Cardiac fibroblast (primary cell): Measurements from ENCODE around the gene SLC25A13.
A peak's percentile ranks its signal among the peaks of the same experiment; 100 is the strongest.
"Not testable (repeated sequence)": the region's sequence is repeated elsewhere in the genome, so short reads cannot be mapped to it uniquely, and the experiment has no call there.

Source experiments
- DNase-seq, 2 donors: peaks; one replicate each; pipeline versions ENCODE4 v3.0.0 to v3.0.0-alpha.2; 2010; ENCODE audit warnings: low read depth in 2 of 2
- H3K4me3 ChIP-seq, 2 donors: replicated peaks in 1 of 2; 1 replicate in 1 of 2; 2 replicates in 1 of 2; pipeline ENCODE4 v1.5.1; 2011; ENCODE audit warnings: low read depth in 2 of 2, low read length in 2 of 2, mild to moderate bottlenecking in 2 of 2, moderate library complexity in 1 of 2
- TF ChIP-seq, protein P1 (sequence below): IDR thresholded peaks from one replicate; pipeline ENCODE4 v1.5.1; 2011; ENCODE audit warnings: low read depth, mild to moderate bottlenecking, low read length, inconsistent platforms

SLC25A13 gene

DNA sequence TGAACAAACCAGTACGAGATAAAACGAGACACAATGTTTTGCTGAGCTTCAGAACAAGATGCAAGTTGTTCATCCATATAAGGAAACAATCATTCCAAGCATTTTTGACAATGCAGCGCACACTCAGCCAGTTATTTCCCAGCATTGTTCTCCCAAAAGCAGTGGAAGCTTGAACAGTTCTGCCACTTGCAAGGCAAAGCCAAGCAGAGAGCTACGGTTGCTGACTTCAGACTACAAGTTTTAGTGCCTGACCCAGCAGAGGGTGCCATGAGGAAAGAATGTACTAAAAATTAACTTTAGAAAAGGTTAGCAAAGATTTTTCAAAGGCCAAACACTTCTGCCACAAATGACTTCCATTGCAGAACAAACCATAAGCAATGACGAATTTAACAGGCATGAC is 152.5 kb downstream of the SLC25A13 start:
- no peak overlapping the region for H3K4me3 ChIP-seq
- TF ChIP-seq, protein P1, sequence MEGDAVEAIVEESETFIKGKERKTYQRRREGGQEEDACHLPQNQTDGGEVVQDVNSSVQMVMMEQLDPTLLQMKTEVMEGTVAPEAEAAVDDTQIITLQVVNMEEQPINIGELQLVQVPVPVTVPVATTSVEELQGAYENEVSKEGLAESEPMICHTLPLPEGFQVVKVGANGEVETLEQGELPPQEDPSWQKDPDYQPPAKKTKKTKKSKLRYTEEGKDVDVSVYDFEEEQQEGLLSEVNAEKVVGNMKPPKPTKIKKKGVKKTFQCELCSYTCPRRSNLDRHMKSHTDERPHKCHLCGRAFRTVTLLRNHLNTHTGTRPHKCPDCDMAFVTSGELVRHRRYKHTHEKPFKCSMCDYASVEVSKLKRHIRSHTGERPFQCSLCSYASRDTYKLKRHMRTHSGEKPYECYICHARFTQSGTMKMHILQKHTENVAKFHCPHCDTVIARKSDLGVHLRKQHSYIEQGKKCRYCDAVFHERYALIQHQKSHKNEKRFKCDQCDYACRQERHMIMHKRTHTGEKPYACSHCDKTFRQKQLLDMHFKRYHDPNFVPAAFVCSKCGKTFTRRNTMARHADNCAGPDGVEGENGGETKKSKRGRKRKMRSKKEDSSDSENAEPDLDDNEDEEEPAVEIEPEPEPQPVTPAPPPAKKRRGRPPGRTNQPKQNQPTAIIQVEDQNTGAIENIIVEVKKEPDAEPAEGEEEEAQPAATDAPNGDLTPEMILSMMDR, result no peak
- peak; percentile 34 to 45 for DNase-seq

DNA sequence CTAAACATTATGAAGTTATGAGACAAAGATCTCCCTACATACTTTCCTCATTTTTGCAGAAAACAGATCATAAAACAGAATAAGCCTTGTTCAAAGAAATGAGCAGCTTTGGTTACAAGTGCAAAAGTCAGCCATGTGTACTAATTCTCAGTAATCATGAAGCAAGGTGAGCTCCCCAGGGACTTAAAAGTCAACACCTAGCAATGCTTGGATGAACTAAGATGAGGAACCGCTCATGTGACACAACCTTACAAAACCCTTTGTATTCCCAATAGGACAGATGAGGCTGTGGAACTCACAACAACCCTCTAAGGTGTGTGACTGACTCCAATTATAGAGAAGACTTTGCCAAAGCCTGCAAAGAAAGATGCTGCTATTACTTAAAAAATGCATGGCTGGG is 154.5 kb downstream of the SLC25A13 start:
- no peak for DNase-seq
- TF ChIP-seq, protein P1, result no peak

DNA sequence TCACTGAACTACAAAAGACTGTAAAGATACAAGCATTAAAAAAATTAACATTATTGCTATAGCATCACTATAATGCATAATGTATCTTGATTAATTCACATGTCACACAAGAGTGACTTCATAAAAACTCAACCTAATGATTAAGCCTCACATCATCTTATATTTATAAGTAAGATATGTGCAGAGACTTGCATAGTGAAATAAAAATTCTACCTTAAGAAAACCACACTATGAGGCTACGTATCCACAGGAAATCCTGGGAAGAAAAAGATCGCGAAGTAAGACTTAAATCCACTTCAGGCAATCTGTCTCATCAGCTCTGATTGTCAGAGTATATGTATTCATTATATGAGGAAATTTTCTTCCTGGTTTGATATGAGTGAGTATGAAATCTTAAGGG is 160.0 kb downstream of the SLC25A13 start:
- DNase-seq, result no peak
- H3K4me3 ChIP-seq, result no peak overlapping the region
- TF ChIP-seq, protein P1, result no peak

More for the DNA sequence above, 154.5 kb downstream of the SLC25A13 start:
- H3K4me3 ChIP-seq, result no peak overlapping the region

DNA sequence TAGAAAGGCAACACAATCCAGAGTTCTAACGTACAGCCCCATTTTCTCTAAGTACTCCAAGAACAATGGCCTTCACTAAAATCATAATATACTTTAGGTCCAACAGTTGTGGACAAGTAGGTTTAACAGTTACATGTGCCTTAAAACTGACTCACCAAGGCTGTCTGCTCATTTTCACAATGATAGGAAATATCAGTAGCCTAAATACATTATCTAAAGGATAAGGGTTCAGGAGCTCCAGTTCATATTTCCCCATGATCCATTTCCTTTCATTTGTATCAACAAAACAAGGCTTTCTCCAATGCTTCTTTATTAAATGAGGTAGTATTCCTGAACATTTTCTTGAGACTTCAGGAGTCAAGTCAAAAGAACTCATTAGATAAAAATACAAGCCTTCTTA is 164.0 kb downstream of the SLC25A13 start:
- H3K4me3 ChIP-seq, result no peak overlapping the region
- DNase-seq, result no peak
- TF ChIP-seq, protein P1, result no peak

DNA sequence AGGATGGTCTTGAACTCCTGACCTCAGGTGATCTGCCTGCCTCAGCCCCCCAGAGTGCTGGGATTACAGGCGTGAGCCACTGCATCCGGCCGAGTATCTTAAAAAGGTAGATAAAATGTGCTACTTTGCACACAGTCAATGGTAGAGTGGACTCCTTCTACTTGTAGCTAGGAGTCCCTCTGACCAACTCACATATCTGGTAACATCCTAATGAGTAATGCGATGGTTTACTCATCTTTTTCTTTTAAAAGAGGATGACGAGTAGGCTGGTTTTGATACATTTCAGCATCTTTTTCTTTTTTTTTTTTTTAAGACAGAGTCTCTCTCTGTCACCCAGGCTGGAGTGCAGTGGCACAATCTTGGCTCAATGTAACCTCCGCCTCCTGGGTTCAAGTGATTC is 167.4 kb downstream of the SLC25A13 start:
- H3K4me3 ChIP-seq, result not testable (repeated sequence)
- peak in 1 of 2 donors; percentile 56 for DNase-seq

DNA sequence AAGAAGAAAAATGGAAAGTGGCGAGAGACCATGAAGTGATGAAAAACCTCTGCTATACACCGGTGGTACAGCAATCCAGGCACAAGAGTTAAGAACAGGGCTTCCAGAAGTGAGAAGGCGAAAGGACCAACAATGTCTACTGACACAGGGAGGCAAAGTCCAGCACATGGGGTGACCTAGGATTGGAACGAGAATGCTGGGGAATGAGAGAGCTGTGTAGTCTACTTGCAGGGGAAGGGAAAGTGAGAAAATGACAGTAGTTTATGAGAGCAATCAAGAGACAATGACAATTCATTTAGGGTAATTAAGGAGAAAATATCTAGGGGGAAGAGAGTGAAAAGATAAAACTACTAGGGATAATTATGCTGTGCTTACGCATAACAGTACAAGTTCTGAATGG is 169.2 kb downstream of the SLC25A13 start:
- H3K4me3 ChIP-seq, result no peak overlapping the region
- no peak for DNase-seq
- TF ChIP-seq, protein P1, result no peak

DNA sequence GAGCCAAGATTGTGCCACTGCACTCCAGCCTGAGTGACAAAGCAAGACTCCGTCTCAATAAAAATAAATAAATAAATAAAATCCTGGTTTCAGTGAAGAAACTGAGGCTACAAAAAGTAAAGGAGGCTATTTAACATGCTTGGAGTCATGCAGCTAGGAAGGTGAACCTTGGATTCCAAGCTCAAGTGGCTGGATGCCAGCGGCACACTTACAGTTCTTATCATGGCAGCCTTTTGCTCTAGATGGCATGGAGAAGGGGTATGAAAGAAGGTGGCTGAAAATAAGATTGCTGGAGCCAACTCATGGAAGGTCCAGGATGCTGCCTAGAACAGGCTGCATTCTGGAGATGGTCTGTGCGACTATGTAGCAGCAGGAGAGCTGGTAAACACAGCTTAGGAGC is 170.0 kb downstream of the SLC25A13 start:
- TF ChIP-seq, protein P1, result no peak
- H3K4me3 ChIP-seq, result no peak overlapping the region
- no peak for DNase-seq

DNA sequence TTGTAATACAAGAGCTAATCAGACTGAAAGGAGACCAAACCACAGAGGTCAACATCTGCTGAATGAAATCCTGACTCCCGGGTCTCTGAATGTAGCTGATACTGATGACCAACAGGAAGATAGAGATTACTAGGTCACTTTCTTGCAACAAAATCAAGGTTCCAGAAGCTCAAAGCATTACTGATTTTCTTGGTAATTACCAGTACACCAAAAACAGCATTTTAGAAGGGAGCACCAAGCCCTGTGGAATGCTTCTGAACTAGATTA is 177.7 kb downstream of the SLC25A13 start:
- TF ChIP-seq, protein P1, result no peak
- no peak for DNase-seq

More for the DNA sequence above, 177.7 kb downstream of the SLC25A13 start:
- H3K4me3 ChIP-seq, result no peak overlapping the region
